ENCODE results near the gene TMEM203.

- TF ChIP-seq CTCF (IDR thresholded peaks at IDR 0.05; ENCODE audit: low read depth, low read length): no peak
- TF ChIP-seq EZH2phosphoT487 (IDR thresholded peaks at IDR 0.05; ENCODE audit: low read depth): no peak
These were observed 25.7 kb downstream of the TMEM203 start for GRCh38 chr9:137179761-137180160.

All from OCI-LY3 (cell line).